ENCODE data around the gene NUBPL.
"Not testable (repeated sequence)": the region's sequence is repeated elsewhere in the genome, so short reads cannot be mapped to it uniquely, and the experiment has no call there.

Gene NUBPL

DNA sequence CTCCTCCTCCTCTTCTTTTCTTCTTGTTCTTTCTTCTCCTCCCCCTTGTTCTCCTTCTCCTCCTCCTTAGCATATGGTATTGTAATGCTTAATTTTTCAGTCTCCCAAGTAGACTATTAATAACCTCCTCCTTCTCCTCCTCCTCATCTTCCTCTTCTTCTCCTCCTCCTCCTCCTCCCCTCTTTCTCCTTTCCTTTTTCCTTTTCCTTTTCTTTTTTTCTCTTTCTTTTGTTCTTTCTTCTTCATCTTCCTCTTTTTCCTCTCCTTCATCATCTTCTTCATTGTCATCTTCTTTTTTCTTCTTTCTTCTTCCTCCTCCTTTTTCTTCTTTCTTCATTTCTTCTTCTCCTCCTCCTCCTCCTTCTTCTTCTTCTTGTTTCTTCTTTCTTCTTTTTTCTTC is 264.3 kb downstream of the NUBPL start:
- DNase-seq: no peak

GRCh38 chr14:31827325-31827724 is 266.1 kb downstream of the NUBPL start:
- DNase-seq: no peak

- no peak for DNase-seq
Observed at GRCh38 chr14:31828946-31829868, 268.0 kb downstream of the NUBPL start.

DNA sequence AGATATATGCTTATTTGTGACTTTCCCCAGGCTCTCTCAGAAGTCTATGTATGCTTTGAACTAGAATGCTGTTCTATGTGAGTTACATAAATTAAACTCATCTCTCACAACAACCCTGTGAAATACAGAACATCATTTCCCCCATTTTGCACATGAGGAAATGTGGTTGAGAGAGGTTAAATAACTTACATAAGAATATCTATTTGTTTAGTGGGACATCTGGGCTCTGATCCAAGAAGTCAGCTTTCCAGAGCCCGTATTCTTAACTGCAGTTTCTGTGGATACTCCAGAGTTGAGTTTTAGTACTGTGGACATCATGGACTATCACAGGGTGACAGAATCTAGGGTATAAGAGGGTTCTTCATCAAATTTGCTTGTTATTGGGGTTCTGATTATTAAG is 273.4 kb downstream of the NUBPL start:
- no peak for DNase-seq

GRCh38 chr14:31835049-31835448 is 273.8 kb downstream of the NUBPL start:
- DNase-seq: no peak

DNA sequence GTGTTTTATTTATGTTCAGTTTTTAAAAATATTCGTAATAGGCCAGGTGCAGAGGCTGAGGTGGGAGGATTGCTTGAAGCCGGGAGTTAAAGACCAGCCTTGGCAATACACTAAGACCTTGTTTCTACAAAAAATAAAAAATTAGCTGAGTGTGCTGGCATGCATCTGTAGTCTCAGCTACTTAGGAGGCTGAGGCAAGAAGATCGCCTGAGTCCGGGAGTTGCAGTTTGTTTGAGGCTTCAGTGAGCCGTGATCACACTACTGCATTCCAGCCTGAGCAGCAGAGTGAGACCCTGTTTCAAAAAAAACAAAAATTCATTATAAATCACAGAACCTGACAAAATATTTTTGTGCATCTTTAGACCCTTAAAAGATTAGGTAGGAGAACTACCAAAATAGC is 275.8 kb downstream of the NUBPL start:
- no peak for DNase-seq

DNA sequence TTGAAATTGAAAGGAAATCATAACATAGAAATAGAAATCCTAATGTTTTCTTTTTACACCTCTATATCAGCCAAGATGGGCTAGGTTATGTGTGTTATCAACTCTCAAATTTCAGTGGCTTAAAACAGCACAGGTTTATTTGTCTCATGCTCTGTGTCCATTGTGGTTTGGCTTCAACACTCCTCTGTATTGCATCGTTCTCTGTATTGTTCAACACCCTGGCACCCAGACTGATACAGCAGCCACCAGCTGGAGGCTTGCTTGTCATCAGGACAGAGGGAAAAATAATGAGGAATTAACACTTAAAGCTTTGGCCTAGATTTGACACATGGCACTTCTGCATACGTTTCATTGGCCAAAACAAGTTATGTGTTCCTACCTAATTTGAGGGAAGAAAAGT is 281.7 kb downstream of the NUBPL start:
- no peak for DNase-seq

DNA sequence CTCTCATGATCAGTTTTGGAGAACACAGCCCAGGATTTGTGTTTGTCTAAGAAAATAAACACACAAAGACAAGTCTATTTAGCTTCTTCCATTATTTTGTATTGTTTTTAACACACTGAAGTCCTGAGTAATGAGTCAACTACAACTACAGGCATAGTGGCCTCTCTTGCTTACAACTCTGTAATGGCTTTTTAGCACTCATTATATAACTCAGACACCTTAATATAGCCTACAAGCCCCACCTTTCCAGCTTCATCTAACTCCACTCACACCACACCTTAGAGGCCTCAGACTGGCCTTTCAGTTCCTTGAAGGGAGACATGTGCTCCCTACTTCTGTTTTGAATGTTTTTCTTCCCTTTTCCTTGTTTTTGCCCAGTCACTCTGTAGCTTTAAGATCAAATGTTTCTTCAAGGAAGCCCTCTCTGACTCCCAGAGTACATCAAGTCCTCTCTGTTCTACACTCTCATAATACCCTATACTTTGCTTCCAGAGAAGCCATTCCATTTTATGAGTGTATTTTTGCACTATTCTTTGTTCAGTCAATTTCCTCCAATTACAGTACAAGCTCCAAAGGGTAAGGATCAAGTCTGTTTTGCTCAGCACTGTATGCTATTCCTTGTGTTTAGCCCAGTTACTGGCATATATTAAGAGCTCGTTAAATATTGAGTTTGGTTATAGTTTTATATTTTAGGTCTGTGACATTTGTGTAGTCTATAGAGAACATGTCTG is 282.3 kb downstream of the NUBPL start:
- no peak for DNase-seq

GRCh38 chr14:31854508-31855075 is 293.4 kb downstream of the NUBPL start:
- DNase-seq: no peak

DNA sequence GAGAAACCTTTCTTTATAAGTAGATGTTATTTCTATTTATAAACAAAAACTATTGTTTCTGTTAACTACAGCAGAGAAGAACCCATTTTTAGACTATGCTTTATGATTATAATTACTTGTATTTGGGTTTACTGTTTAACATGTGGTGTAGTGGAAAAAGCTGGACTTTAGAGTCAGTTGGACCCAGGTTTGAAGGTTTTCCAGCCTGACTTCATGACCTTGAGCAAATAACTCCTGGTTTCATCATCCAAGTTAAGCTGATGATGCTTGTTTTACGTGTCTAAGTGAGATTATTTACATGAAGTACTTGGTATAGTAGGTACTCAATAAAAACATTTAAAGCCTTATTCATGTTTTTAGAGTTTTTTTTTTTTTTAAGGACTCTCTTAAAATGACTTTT is 294.1 kb downstream of the NUBPL start:
- DNase-seq: no peak

DNA sequence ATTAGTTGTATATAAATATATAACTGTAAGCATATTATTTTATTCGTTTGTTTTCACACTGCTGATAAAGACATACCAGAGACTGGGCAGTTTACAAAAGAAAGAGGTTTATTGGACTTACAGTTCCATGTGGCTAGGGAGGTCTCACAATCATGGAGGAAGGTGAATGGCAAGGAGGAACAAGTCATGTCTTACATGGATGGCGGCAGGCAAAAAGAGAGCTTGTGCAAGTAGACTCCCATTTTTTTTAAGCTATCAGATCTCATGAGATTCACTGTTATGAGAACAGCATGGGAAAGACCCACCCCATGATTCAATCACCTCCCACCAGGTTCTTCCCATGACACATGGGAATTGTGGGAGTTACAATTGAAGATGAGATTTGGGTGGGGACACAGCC is 294.8 kb downstream of the NUBPL start:
- DNase-seq: not testable (repeated sequence)

DNA sequence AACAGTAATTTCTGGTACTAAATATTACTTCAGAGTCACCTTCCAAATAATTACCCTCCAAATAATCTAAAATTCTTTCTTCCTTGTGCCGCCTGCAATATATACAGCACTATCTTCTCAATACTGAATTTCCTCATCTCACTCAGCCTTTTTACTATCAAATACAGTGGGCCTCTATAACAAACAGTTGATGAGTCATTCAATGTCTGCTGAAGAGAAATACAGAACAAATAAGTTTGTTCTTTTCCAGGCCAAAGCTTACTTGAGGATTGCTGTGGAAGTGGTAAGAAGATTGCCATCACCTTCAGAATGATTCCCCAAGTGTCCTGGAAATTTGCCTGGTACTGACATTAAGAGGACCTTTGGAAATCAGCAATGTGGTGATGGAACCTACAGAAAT is 297.7 kb downstream of the NUBPL start:
- no peak for DNase-seq

GRCh38 chr14:31864937-31865855 is 304.0 kb downstream of the NUBPL start:
- DNase-seq: no peak

GRCh38 chr14:31867570-31867969 is 306.4 kb downstream of the NUBPL start:
- no peak for DNase-seq

GRCh38 chr14:31868096-31868495 is 306.9 kb downstream of the NUBPL start:
- not testable (repeated sequence) for DNase-seq

DNA sequence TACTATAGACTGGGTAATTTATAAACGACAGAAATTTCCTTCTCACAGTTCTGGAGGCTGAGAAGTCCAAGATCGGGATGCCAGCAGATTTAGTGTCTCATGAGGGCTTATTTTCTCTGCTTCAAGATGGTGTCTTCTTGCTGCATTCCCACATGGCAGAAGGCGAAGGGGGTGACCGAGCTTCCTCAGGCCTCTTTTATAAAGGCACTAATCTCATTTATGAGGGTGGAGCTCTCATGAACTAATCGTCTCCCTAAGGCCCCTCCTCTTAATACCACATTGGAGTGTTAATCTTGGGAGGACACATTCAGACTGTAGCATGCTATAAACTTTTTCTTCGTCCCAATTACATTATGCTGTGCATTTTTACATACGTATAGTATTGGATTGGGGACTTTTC is 315.5 kb downstream of the NUBPL start:
- no peak for DNase-seq

DNA sequence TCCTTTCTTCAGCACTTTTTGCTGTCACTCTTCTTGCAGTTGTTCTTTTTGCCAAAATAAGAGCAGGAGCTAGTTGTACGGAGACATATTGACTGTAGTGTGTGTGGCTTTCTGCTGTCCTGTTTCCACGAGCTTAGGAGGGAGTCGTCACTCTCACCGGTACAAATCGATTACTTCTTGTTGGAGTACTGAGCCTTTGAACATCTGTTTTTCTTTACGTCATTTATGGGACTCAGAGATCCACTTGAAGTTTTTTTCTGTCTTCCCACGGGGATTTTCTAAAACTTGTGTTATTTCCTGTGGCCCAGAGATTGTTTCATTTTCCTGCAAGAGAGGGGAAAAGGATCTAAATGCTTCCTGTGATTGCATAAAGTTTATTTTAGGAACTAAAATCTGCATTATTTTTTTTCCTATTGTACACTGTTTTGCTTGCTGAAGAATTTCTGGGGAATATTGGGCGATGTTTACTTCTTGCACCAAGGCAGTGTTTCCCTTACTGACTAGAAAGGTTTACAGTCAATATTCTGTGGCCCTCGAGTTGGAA is 316.1 kb downstream of the NUBPL start:
- no peak for DNase-seq

DNA sequence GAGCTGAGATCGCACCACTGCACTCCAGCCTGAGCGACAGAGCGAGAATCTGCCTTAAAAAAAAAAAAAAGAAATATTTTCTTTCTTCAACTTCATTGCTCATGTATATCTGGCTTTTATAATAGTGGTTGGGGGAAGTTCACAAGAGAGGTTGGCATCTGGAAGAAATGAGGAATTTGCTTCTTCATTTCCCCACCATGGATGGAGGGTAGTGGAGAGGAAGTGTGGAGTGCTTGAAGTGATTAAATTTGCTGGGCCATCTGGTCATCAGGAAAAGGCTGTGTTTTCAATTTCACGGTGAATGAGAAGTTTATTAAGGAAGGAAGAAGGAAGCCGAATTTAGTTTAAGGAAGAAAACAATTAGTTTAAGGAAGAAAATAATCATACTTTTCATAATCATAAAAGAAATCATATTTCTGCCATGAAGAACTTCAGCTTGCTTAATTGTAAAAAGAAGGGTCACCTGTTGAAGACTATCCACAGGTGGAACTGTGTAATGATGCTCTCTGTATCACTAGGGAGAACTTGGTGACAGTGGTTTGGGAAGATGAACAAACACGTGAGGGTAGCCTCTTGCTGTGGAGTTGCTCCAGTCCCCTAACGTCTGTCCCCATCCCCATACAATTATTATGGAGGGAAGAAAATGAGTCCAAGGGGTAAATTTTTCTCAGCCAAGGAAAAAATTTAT is 318.6 kb downstream of the NUBPL start:
- DNase-seq: no peak

DNA sequence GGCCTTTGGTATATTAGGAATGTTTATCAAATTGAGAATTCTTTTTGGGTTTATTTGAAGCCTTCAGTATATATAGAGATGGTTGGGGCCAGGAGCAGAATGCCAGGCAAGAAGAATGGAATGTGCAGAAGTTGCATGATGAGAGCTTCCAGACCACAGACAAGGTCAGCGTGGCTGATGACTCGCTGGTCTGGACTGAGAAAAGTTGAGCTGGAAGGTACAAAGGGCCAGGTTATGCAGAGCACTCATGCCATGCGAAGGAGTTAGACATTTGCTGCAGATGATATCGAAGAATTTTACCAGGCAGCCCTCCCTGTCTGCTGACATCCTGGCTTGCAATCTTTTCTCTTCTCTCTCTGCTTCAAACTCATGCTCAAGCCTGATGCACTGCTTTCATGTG is 319.7 kb downstream of the NUBPL start:
- DNase-seq: no peak

GRCh38 chr14:31881531-31882310 is 320.5 kb downstream of the NUBPL start:
- no peak for DNase-seq

GRCh38 chr14:31884238-31884637 is 323.0 kb downstream of the NUBPL start:
- no peak for DNase-seq

Measured in hippocampal formation (tissue), 2 donors.